Mammary epithelial cell (primary cell): Measurements from ENCODE around the gene MBD6.

Experiments
- CTCF ChIP-seq, 2 donors: IDR thresholded peaks in 1 of 2; conservative IDR thresholded peaks in 1 of 2; 2 replicates each; pipeline ENCODE4 v1.5.1; 2011 to 2012; ENCODE audit warnings: inconsistent platforms in 2 of 2, low read length in 2 of 2, mild to moderate bottlenecking in 2 of 2, control low read depth in 1 of 2, low read depth in 1 of 2; ENCODE audit not compliant: insufficient read depth in 1 of 2; ENCODE audit errors: extremely low read depth in 1 of 2
- EZH2 ChIP-seq: IDR thresholded peaks from 2 replicates; pipeline ENCODE4 v1.6.1; 2012; ENCODE audit warnings: low read length, inconsistent platforms, borderline replicate concordance

- TF ChIP-seq CTCF (conservative IDR thresholded peaks at IDR 0.05 in 1 of 2, IDR thresholded peaks at IDR 0.05 in 1 of 2; ENCODE audit: extremely low read depth in 1 of 2, insufficient read depth in 1 of 2, low read depth in 1 of 2, low read length in 2 of 2) (no peak), EZH2 (no peak)
Observed at GRCh38 chr12:57498571-57498970, 24.1 kb upstream of the MBD6 start.
